Fibroblast of mammary gland (primary cell): ENCODE results near the gene LTK.

ENCODE experiments used
- DNase-seq: peaks from one replicate; pipeline ENCODE4 v3.0.0-alpha.2; 2010; ENCODE audit warnings: low read depth
- H3K4me3 ChIP-seq: 2 replicates; pipeline ENCODE4 v1.5.1; 2011; ENCODE audit warnings: low read depth, mild to moderate bottlenecking, low read length, moderate library complexity; ENCODE audit not compliant: control insufficient read depth
- CTCF ChIP-seq: conservative IDR thresholded peaks from 2 replicates; pipeline ENCODE4 v1.5.1; 2011; ENCODE audit warnings: low read depth, low read length, inconsistent platforms; ENCODE audit not compliant: control insufficient read depth, insufficient read depth

The LTK gene

GRCh38 chr15:41501191-41501917 is 12.3 kb downstream of the LTK start:
- no peak overlapping the region for H3K4me3 ChIP-seq
- DNase-seq, result peak; percentile 12

GRCh38 chr15:41499109-41499851 is 14.3 kb downstream of the LTK start:
- H3K4me3 ChIP-seq, result no peak overlapping the region
- peak; percentile 14 for DNase-seq
- TF ChIP-seq CTCF, result no peak

More at GRCh38 chr15:41501191-41501917, 12.3 kb downstream of the LTK start:
- no peak for TF ChIP-seq CTCF

GRCh38 chr15:41498657-41499056 is 15.0 kb downstream of the LTK start:
- no peak for TF ChIP-seq CTCF
- no peak for DNase-seq
- no peak overlapping the region for H3K4me3 ChIP-seq

- no peak for DNase-seq
- no peak for TF ChIP-seq CTCF
- H3K4me3 ChIP-seq, result no peak overlapping the region
These were observed 17.7 kb downstream of the LTK start for GRCh38 chr15:41495736-41496599.

GRCh38 chr15:41494922-41495735 is 18.5 kb downstream of the LTK start:
- peak overlapping the region; percentile 42 for H3K4me3 ChIP-seq
- TF ChIP-seq CTCF, result no peak
- no peak for DNase-seq
